IMR-90 (cell line): ENCODE measurements around the gene TPGS2. TPM values are rescaled to one million over a fixed set of nuclear protein-coding genes. Genes with fewer than 3 reads are reported as not detected.

ENCODE experiments used
- ATAC-seq: fragments of 200-7000 bp; cut with Tn5 transposase; 2 replicates; pipeline ENCODE4 v1.9.1; 2020; ENCODE audit warnings: low read depth, mild to moderate bottlenecking, moderate library complexity
- BruUV-seq: library from RNA; stranded (reverse); fragments of 400-500 nt; replicated peaks from 2 replicates; lab custom pipeline; 2021; lab: Mats Ljungman, UMichigan
- CTCF ChIA-PET: fragments of 300-600 bp; formaldehyde crosslinking; extraction: SDS; loops from one replicate; lab custom pipeline; 2021; ENCODE audit warnings: antibody characterized with exemption; lab: Yijun Ruan, JAX
- POLR2A ChIA-PET: fragments of 300-600 bp; sonication (Branson Sonifier 250); formaldehyde crosslinking; loops from one replicate; lab custom pipeline; 2022; ENCODE audit warnings: antibody characterized with exemption; ENCODE audit not compliant: unreplicated experiment; lab: Charles Lee
- DNase-seq: peaks from one replicate; pipeline ENCODE4 v3.0.0; 2013
- H2AFZ ChIP-seq: replicated peaks from 2 replicates; pipeline ENCODE3; 2013; ENCODE audit warnings: low read length, mild to moderate bottlenecking; ENCODE audit not compliant: poor library complexity
- H2AK5ac ChIP-seq: 2 replicates; pipeline ENCODE4 v1.6.1; 2013; ENCODE audit warnings: low read depth, low read length, inconsistent platforms
- H2AK9ac ChIP-seq: replicated peaks from 2 replicates; pipeline ENCODE3; 2013; ENCODE audit warnings: mild to moderate bottlenecking, low read depth, low read length, moderate library complexity; ENCODE audit not compliant: poor library complexity
- H2BK120ac ChIP-seq: 2 replicates; pipeline ENCODE4 v1.6.1; 2013; ENCODE audit warnings: low read depth, low read length, inconsistent platforms
- H2BK15ac ChIP-seq: 3 replicates; pipeline ENCODE4 v1.6.1; 2013; ENCODE audit warnings: low read depth, low read length, inconsistent platforms
- H2BK20ac ChIP-seq: 2 replicates; pipeline ENCODE4 v1.6.1; 2013; ENCODE audit warnings: low read depth, mild to moderate bottlenecking, inconsistent platforms, low read length, moderate library complexity
- H2BK5ac ChIP-seq: 2 replicates; pipeline ENCODE4 v1.6.1; 2013; ENCODE audit warnings: mild to moderate bottlenecking, low read depth, low read length, inconsistent platforms; ENCODE audit not compliant: poor library complexity, severe bottlenecking
- H3K14ac ChIP-seq: replicated peaks from 2 replicates; pipeline ENCODE4 v1.6.1; 2013; ENCODE audit warnings: low read depth, low read length, inconsistent platforms
- H3K18ac ChIP-seq: 2 replicates; pipeline ENCODE4 v1.6.1; 2013; ENCODE audit warnings: low read depth, low read length, control low read depth
- H3K23ac ChIP-seq: 2 replicates; pipeline ENCODE4 v1.6.1; 2013; ENCODE audit warnings: low read depth, low read length, inconsistent platforms
- H3K27ac ChIP-seq: 2 replicates; pipeline ENCODE4 v1.5.1; 2013; ENCODE audit warnings: mild to moderate bottlenecking, control low read depth, low read length; ENCODE audit not compliant: insufficient read depth
- H3K27me3 ChIP-seq: 2 replicates; pipeline ENCODE4 v1.6.1; 2013; ENCODE audit warnings: low read length; ENCODE audit not compliant: control insufficient read depth, insufficient read depth
- H3K36me3 ChIP-seq: 2 replicates; pipeline ENCODE4 v1.6.1; 2013; ENCODE audit warnings: low read length, mixed read lengths; ENCODE audit not compliant: control insufficient read depth, insufficient read depth
- H3K4ac ChIP-seq: 2 replicates; pipeline ENCODE4 v1.6.1; 2013; ENCODE audit warnings: low read depth, low read length, inconsistent platforms
- H3K4me1 ChIP-seq: 2 replicates; pipeline ENCODE4 v1.6.1; 2013; ENCODE audit warnings: low read length, mixed read lengths; ENCODE audit not compliant: control insufficient read depth, insufficient read depth
- H3K4me2 ChIP-seq: 2 replicates; pipeline ENCODE4 v1.6.1; 2013; ENCODE audit warnings: low read depth, mild to moderate bottlenecking, control low read depth, low read length, moderate library complexity
- H3K4me3 ChIP-seq: 2 replicates; pipeline ENCODE4 v1.5.1; 2013; ENCODE audit warnings: low read depth, mild to moderate bottlenecking, control low read depth, low read length, moderate library complexity; ENCODE audit not compliant: insufficient read depth
- H3K56ac ChIP-seq: 2 replicates; pipeline ENCODE4 v1.6.1; 2013; ENCODE audit warnings: low read length, inconsistent platforms; ENCODE audit not compliant: insufficient read depth; ENCODE audit errors: extremely low read depth
- H3K79me1 ChIP-seq, 2 experiments: 2 replicates each; pipeline ENCODE4 v1.6.1; 2013; ENCODE audit warnings: low read length in 2 of 2, inconsistent platforms in 1 of 2, low read depth in 1 of 2
- H3K9ac ChIP-seq: 2 replicates; pipeline ENCODE4 v1.6.1; 2013; ENCODE audit warnings: low read depth, low read length, control low read depth
- H3K9me1 ChIP-seq: 2 replicates; pipeline ENCODE4 v1.6.1; 2013; ENCODE audit warnings: low read length, inconsistent platforms; ENCODE audit not compliant: insufficient read depth
- H3K9me3 ChIP-seq: 2 replicates; pipeline ENCODE4 v1.6.1; 2013; ENCODE audit warnings: low read length; ENCODE audit not compliant: control insufficient read depth, insufficient read depth
- H4K20me1 ChIP-seq: 2 replicates; pipeline ENCODE4 v1.6.1; 2013; ENCODE audit warnings: low read length, inconsistent platforms; ENCODE audit not compliant: insufficient read depth
- H4K5ac ChIP-seq: 2 replicates; pipeline ENCODE4 v1.6.1; 2013; ENCODE audit warnings: mild to moderate bottlenecking, low read depth, low read length, control low read depth
- H4K8ac ChIP-seq, 2 experiments: 2 replicates each; pipeline ENCODE4 v1.6.1; 2013; ENCODE audit warnings: low read depth in 2 of 2, low read length in 2 of 2, control low read depth in 1 of 2, inconsistent platforms in 1 of 2
- H4K91ac ChIP-seq: 2 replicates; pipeline ENCODE4 v1.6.1; 2013; ENCODE audit warnings: low read depth, low read length, inconsistent platforms; ENCODE audit not compliant: insufficient read depth
- CEBPB ChIP-seq: IDR thresholded peaks from 2 replicates; pipeline ENCODE4 v1.6.1; 2012; ENCODE audit warnings: low read depth, low read length, improper control_type of control experiment
- CHD1 ChIP-seq: IDR thresholded peaks from 2 replicates; pipeline ENCODE4 v1.6.1; 2012; ENCODE audit warnings: low read depth, low read length, improper control_type of control experiment
- ELK1 ChIP-seq: fragments of 150-350 bp; IDR thresholded peaks from 2 replicates; pipeline ENCODE4 v1.6.1; 2016; ENCODE audit warnings: low read depth, mild to moderate bottlenecking, low read length, moderate library complexity, borderline replicate concordance
- FOS ChIP-seq: fragments of 150-350 bp; IDR thresholded peaks from 2 replicates; pipeline ENCODE4 v1.6.1; 2016; ENCODE audit warnings: low read depth, low read length
- MAFK ChIP-seq: IDR thresholded peaks from 2 replicates; pipeline ENCODE4 v1.6.1; 2012; ENCODE audit warnings: low read depth, low read length, improper control_type of control experiment
- MAZ ChIP-seq: IDR thresholded peaks from 2 replicates; pipeline ENCODE4 v1.6.1; 2012; ENCODE audit warnings: low read depth, mild to moderate bottlenecking, low read length, improper control_type of control experiment, moderate library complexity, borderline replicate concordance
- RCOR1 ChIP-seq: IDR thresholded peaks from 2 replicates; pipeline ENCODE4 v1.6.1; 2012; ENCODE audit warnings: mild to moderate bottlenecking, low read length, improper control_type of control experiment; ENCODE audit not compliant: insufficient replicate concordance
- USF2 ChIP-seq: fragments of 150-350 bp; IDR thresholded peaks from 2 replicates; pipeline ENCODE4 v1.6.1; 2017; ENCODE audit warnings: mild to moderate bottlenecking, antibody characterized with exemption, low read length, low read depth
- WGBS, 2 experiments: methylation state at CpG; one replicate each; pipeline versions ENCODE4 v1.1.5 to v1.1.7; 2013; ENCODE audit warnings: missing lambda C conversion rate in 2 of 2; ENCODE audit not compliant: insufficient read length in 1 of 2; ENCODE audit errors: extremely low coverage in 2 of 2; 5-methylcytosine and 5-hydroxymethylcytosine counted together
- dilution Hi-C: fragments of 300-500 bp; cut with HindIII; formaldehyde crosslinking; loops from one replicate; pipeline ENCODE4 v1.14.3; 2018; ENCODE audit warnings: low sequenced_read_pairs; ENCODE audit not compliant: unreplicated experiment
- in situ Hi-C: fragments of 300-500 bp; cut with MboI; formaldehyde crosslinking; loops from 3 replicates; pipeline ENCODE4 v1.14.3; 2019; ENCODE audit warnings: low sequenced_read_pairs, inconsistent platforms, mixed read lengths
- intact Hi-C: fragments of 100-400 bp; cut with micrococcal nuclease; formaldehyde crosslinking; loops from 2 replicates; pipeline ENCODE4 v1.10.0; 2022
- polyA plus RNA-seq, 3 experiments: library from polyadenylated mRNA; depleted of rRNA; stranded (reverse); fragments of >200 nt; gene quantifications; 2 replicates each; pipeline ENCODE4 v1.2.3, GENCODE V29; 2012; ENCODE audit warnings: low replicate concordance in 1 of 3
- total RNA-seq: library from RNA; depleted of rRNA; stranded (reverse); fragments of >200 nt; gene quantifications from 2 replicates; pipeline ENCODE4 v1.2.3, GENCODE V29; 2012

TPGS2 gene
- total and polyA plus RNA-seq, 2 of the 4 experiments (the other 2 are of a cell fraction): 201 to 294 TPM

GRCh38 chr18:36745219-36745975 is 83.4 kb downstream of the TPGS2 start (continued):
- no peak for TF ChIP-seq MAZ

- DNase-seq (peak; percentile 72), ATAC-seq (peak; percentile 95)
- Histone ChIP-seq H3K14ac (peak overlapping the region; percentile 42; the same call in 1 of the 2 replicates), H4K20me1 (no peaks in the 10 kb centered on the region), H2BK20ac (peak overlapping the region; percentile 63; the same call in 1 of the 2 replicates), H3K4ac (no peak overlapping the region), H2AFZ (no peak overlapping the region), H3K27me3 (no peaks in the 10 kb centered on the region), H3K18ac (no peak overlapping the region), H3K56ac (no peak overlapping the region), H4K91ac (0 out of 2 replicates have a peak overlapping the region, but pooled peaks have one; percentile 23), H2BK15ac (0 out of 3 replicates have a peak overlapping the region, but pooled peaks have one; percentile 21), H4K5ac (peak overlapping the region; percentile 23; the same call in 1 of the 2 replicates), H3K23ac (no peak overlapping the region), H3K9me3 (no peaks in the 10 kb centered on the region), H3K4me1 (no peaks in the 10 kb centered on the region; the same call in 1 of the 2 replicates), H2AK5ac (no peak overlapping the region; the same call in 1 of the 2 replicates), H2BK120ac (peak overlapping the region; percentile 53; the same call in 1 of the 2 replicates), H3K9ac (no peak overlapping the region), H3K79me1 (no peaks in the 10 kb centered on the region), H3K27ac (no peak overlapping the region), H4K8ac (peak overlapping the region in 1 of 2 experiments; percentile 68; a peak in 2 of 4 replicates), H3K4me3 (no peak overlapping the region), H2BK5ac (peak overlapping the region; percentile 36), H3K9me1 (peaks cover 4% of the 10 kb centered on the region; the same call in 1 of the 2 replicates), H3K4me2 (no peak overlapping the region), H2AK9ac (peak overlapping the region; percentile 62), H3K36me3 (peaks cover 2% of the 10 kb centered on the region; the same call in 1 of the 2 replicates)
- ChIA-PET CTCF (interaction anchor here (0.7 kb wide), 1 partner anchor 56 kb away, joined by 3 read pairs; no protein-coding TSS in a partner anchor), POLR2A (no interaction called here)
- dilution Hi-C loops: no loop called here
- TF ChIP-seq CEBPB: no peak
- TF ChIP-seq MAFK: peak; percentile 23; the same call in 1 of the 2 replicates
- TF ChIP-seq MAZ: no peak
- TF ChIP-seq ELK1: no peak
- TF ChIP-seq RCOR1: no peak
- no peak for TF ChIP-seq FOS
- TF ChIP-seq USF2: no peak
- no peak for TF ChIP-seq CHD1
- intact Hi-C loops: no loop called here
- in situ Hi-C loops: no loop called here
- WGBS, 2 experiments: 60% methylated on average over 1 of the region's 6 CpGs; no CpG with 5 or more reads in 1 of the 2 experiments
- no TSS peak for BruUV-seq
These were observed 84.4 kb downstream of the TPGS2 start for GRCh38 chr18:36744261-36744876.
